ENCODE measurements around the gene SLN.

The SLN gene

GRCh38 chr11:107741044-107741823 is 29.4 kb upstream of the SLN start:
- peaks cover 8% of the 10 kb centered on the region for H3K9me3 ChIP-seq (ENCODE audit: control insufficient read depth, low read length)
- peak; percentile 32 for DNase-seq (ENCODE audit: low read depth)
- no peaks in the 10 kb centered on the region for H3K36me3 ChIP-seq (ENCODE audit: control insufficient read depth, insufficient read depth, low read length, severe bottlenecking)
- H3K4me1 ChIP-seq (ENCODE audit: control insufficient read depth, insufficient read depth, low read length): no peaks in the 10 kb centered on the region
- H3K9ac ChIP-seq (ENCODE audit: low read length): no peak overlapping the region
- H3K4me3 ChIP-seq (ENCODE audit: low read length): no peak overlapping the region
- H3K27me3 ChIP-seq (replicated peaks; ENCODE audit: control insufficient read depth, insufficient read depth, low read length): no peaks in the 10 kb centered on the region

GRCh38 chr11:107740271-107740670 is 28.4 kb upstream of the SLN start:
- Histone ChIP-seq H3K27me3 (replicated peaks; ENCODE audit: control insufficient read depth, insufficient read depth, low read length) (no peaks in the 10 kb centered on the region), H3K36me3 (ENCODE audit: control insufficient read depth, insufficient read depth, low read length, severe bottlenecking) (no peaks in the 10 kb centered on the region), H3K9me3 (ENCODE audit: control insufficient read depth, low read length) (peaks cover 8% of the 10 kb centered on the region), H3K9ac (ENCODE audit: low read length) (no peak overlapping the region), H3K4me3 (ENCODE audit: low read length) (no peak overlapping the region), H3K4me1 (ENCODE audit: control insufficient read depth, insufficient read depth, low read length) (no peaks in the 10 kb centered on the region)
- DNase-seq (ENCODE audit: low read depth): no peak

GRCh38 chr11:107736546-107736945 is 24.7 kb upstream of the SLN start:
- Histone ChIP-seq H3K27me3 (replicated peaks; ENCODE audit: control insufficient read depth, insufficient read depth, low read length) (no peaks in the 10 kb centered on the region), H3K9ac (ENCODE audit: low read length) (no peak overlapping the region), H3K9me3 (ENCODE audit: control insufficient read depth, low read length) (peaks cover 8% of the 10 kb centered on the region), H3K4me3 (ENCODE audit: low read length) (no peak overlapping the region), H3K36me3 (ENCODE audit: control insufficient read depth, insufficient read depth, low read length, severe bottlenecking) (no peaks in the 10 kb centered on the region), H3K4me1 (ENCODE audit: control insufficient read depth, insufficient read depth, low read length) (no peaks in the 10 kb centered on the region)
- no peak for DNase-seq (ENCODE audit: low read depth)

- H3K4me3 ChIP-seq (ENCODE audit: low read length): no peak overlapping the region
- H3K9me3 ChIP-seq (ENCODE audit: control insufficient read depth, low read length): no peaks in the 10 kb centered on the region
- no peaks in the 10 kb centered on the region for H3K36me3 ChIP-seq (ENCODE audit: control insufficient read depth, insufficient read depth, low read length, severe bottlenecking)
- no peak for DNase-seq (ENCODE audit: low read depth)
- no peaks in the 10 kb centered on the region for H3K27me3 ChIP-seq (replicated peaks; ENCODE audit: control insufficient read depth, insufficient read depth, low read length)
- no peak overlapping the region for H3K9ac ChIP-seq (ENCODE audit: low read length)
- no peaks in the 10 kb centered on the region for H3K4me1 ChIP-seq (ENCODE audit: control insufficient read depth, insufficient read depth, low read length)
Observed at GRCh38 chr11:107733518-107733917, 21.7 kb upstream of the SLN start.

- Histone ChIP-seq H3K9ac (ENCODE audit: low read length) (no peak overlapping the region), H3K9me3 (ENCODE audit: control insufficient read depth, low read length) (no peaks in the 10 kb centered on the region), H3K27me3 (replicated peaks; ENCODE audit: control insufficient read depth, insufficient read depth, low read length) (no peaks in the 10 kb centered on the region), H3K36me3 (ENCODE audit: control insufficient read depth, insufficient read depth, low read length, severe bottlenecking) (no peaks in the 10 kb centered on the region), H3K4me3 (ENCODE audit: low read length) (no peak overlapping the region), H3K4me1 (ENCODE audit: control insufficient read depth, insufficient read depth, low read length) (no peaks in the 10 kb centered on the region)
- no peak for DNase-seq (ENCODE audit: low read depth)
Observed at GRCh38 chr11:107732689-107733051, 20.8 kb upstream of the SLN start.

GRCh38 chr11:107731941-107732688 is 20.3 kb upstream of the SLN start:
- Histone ChIP-seq H3K36me3 (ENCODE audit: control insufficient read depth, insufficient read depth, low read length, severe bottlenecking) (no peaks in the 10 kb centered on the region), H3K9me3 (ENCODE audit: control insufficient read depth, low read length) (no peaks in the 10 kb centered on the region), H3K4me1 (ENCODE audit: control insufficient read depth, insufficient read depth, low read length) (no peaks in the 10 kb centered on the region), H3K27me3 (replicated peaks; ENCODE audit: control insufficient read depth, insufficient read depth, low read length) (no peaks in the 10 kb centered on the region), H3K4me3 (ENCODE audit: low read length) (no peak overlapping the region), H3K9ac (ENCODE audit: low read length) (no peak overlapping the region)
- DNase-seq (ENCODE audit: low read depth): no peak

GRCh38 chr11:107722662-107723061 is 10.8 kb upstream of the SLN start:
- H3K27me3 ChIP-seq (replicated peaks; ENCODE audit: control insufficient read depth, insufficient read depth, low read length): no peaks in the 10 kb centered on the region
- H3K9ac ChIP-seq (ENCODE audit: low read length): no peak overlapping the region
- no peak for DNase-seq (ENCODE audit: low read depth)
- H3K4me1 ChIP-seq (ENCODE audit: control insufficient read depth, insufficient read depth, low read length): peaks cover 15% of the 10 kb centered on the region
- no peak overlapping the region for H3K4me3 ChIP-seq (ENCODE audit: low read length)
- no peaks in the 10 kb centered on the region for H3K9me3 ChIP-seq (ENCODE audit: control insufficient read depth, low read length)
- H3K36me3 ChIP-seq (ENCODE audit: control insufficient read depth, insufficient read depth, low read length, severe bottlenecking): no peaks in the 10 kb centered on the region

- Histone ChIP-seq H3K4me1 (ENCODE audit: control insufficient read depth, insufficient read depth, low read length) (peaks cover 15% of the 10 kb centered on the region), H3K27me3 (replicated peaks; ENCODE audit: control insufficient read depth, insufficient read depth, low read length) (no peaks in the 10 kb centered on the region), H3K9me3 (ENCODE audit: control insufficient read depth, low read length) (no peaks in the 10 kb centered on the region), H3K9ac (ENCODE audit: low read length) (no peak overlapping the region), H3K36me3 (ENCODE audit: control insufficient read depth, insufficient read depth, low read length, severe bottlenecking) (no peaks in the 10 kb centered on the region), H3K4me3 (ENCODE audit: low read length) (no peak overlapping the region)
- DNase-seq (ENCODE audit: low read depth): no peak
Observed at GRCh38 chr11:107721207-107721606, 9.4 kb upstream of the SLN start.

- H3K4me1 ChIP-seq (ENCODE audit: control insufficient read depth, insufficient read depth, low read length): peaks cover 15% of the 10 kb centered on the region
- no peaks in the 10 kb centered on the region for H3K36me3 ChIP-seq (ENCODE audit: control insufficient read depth, insufficient read depth, low read length, severe bottlenecking)
- peak overlapping the region; percentile 12 for H3K4me3 ChIP-seq (ENCODE audit: low read length)
- no peak overlapping the region for H3K9ac ChIP-seq (ENCODE audit: low read length)
- DNase-seq (ENCODE audit: low read depth): no peak
- H3K27me3 ChIP-seq (replicated peaks; ENCODE audit: control insufficient read depth, insufficient read depth, low read length): no peaks in the 10 kb centered on the region
- H3K9me3 ChIP-seq (ENCODE audit: control insufficient read depth, low read length): no peaks in the 10 kb centered on the region
Observed at GRCh38 chr11:107720303-107720774, 8.5 kb upstream of the SLN start.

GRCh38 chr11:107719557-107720302 is 7.9 kb upstream of the SLN start:
- DNase-seq (ENCODE audit: low read depth): peak; percentile 23
- Histone ChIP-seq H3K9me3 (ENCODE audit: control insufficient read depth, low read length) (no peaks in the 10 kb centered on the region), H3K9ac (ENCODE audit: low read length) (no peak overlapping the region), H3K27me3 (replicated peaks; ENCODE audit: control insufficient read depth, insufficient read depth, low read length) (no peaks in the 10 kb centered on the region), H3K36me3 (ENCODE audit: control insufficient read depth, insufficient read depth, low read length, severe bottlenecking) (no peaks in the 10 kb centered on the region), H3K4me3 (ENCODE audit: low read length) (no peak overlapping the region), H3K4me1 (ENCODE audit: control insufficient read depth, insufficient read depth, low read length) (peaks cover 15% of the 10 kb centered on the region)

- H3K4me1 ChIP-seq (ENCODE audit: control insufficient read depth, insufficient read depth, low read length): peaks cover 15% of the 10 kb centered on the region
- DNase-seq (ENCODE audit: low read depth): no peak
- H3K9me3 ChIP-seq (ENCODE audit: control insufficient read depth, low read length): no peaks in the 10 kb centered on the region
- no peaks in the 10 kb centered on the region for H3K27me3 ChIP-seq (replicated peaks; ENCODE audit: control insufficient read depth, insufficient read depth, low read length)
- no peaks in the 10 kb centered on the region for H3K36me3 ChIP-seq (ENCODE audit: control insufficient read depth, insufficient read depth, low read length, severe bottlenecking)
- no peak overlapping the region for H3K9ac ChIP-seq (ENCODE audit: low read length)
- H3K4me3 ChIP-seq (ENCODE audit: low read length): no peak overlapping the region
Observed at GRCh38 chr11:107719073-107719472, 7.2 kb upstream of the SLN start.

Data from adipocyte (in vitro differentiated cells).